Stimulated activated CD4-positive, alpha-beta T cell treated with anti-CD3 and anti-CD28 coated beads, Interleukin-4, amount 100 ng/mL, for 24 hours (primary cell): ENCODE results near the gene LPCAT1.
"Not testable (repeated sequence)": the region's sequence is repeated elsewhere in the genome, so short reads cannot be mapped to it uniquely, and the experiment has no call there.

Source experiments
- DNase-seq: peaks from one replicate; pipeline ENCODE4 v3.0.0-alpha.2; 2020

Gene LPCAT1

DNA sequence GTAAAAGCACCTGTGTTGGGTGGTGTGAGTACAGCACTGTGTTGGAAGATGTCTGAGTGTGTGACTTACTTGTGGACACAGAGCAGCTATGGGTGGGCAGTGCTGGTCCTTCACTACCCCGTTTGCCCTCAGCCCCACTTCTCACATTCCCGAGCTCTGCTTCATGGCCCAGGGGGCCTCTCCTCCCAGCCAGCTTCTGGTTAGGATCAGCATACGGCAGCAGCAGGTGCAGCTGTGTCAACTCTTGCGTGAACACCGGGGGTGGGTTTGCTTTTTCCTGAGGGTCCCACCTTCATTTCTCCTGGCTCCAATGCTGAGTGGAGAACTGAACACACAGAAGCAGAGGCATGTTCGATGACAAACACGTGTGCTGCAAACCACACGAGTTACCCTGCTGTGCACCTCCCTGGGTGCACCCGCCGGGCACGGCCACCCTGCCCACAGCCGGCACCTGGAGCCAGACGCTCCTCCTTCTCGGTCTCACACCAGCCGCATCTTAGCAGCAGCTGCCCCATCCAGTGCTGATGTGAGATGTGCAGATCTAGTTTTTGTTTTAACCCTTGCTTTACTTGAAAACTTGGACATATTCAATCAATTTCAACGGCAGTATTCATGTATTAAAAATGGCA lies 63.6 kb downstream of the LPCAT1 start:
- no peak for DNase-seq

DNA sequence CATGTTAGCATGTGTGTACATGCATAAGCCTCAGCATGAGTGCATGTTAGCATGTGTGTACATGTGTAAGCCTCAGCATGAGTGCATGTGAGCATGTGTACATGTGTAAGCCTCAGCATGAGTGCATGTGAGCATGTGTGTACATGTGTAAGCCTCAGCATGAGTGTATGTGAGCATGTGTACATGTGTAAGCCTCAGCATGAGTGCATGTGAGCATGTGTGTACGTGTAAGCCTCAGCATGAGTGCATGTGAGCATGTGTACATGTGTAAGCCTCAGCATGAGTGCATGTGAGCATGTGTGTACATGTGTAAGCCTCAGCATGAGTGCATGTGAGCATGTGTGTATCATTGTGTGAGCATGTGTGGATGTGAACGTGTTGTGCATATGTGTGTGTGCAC lies 64.3 kb downstream of the LPCAT1 start:
- DNase-seq, result not testable (repeated sequence)

- not testable (repeated sequence) for DNase-seq
Measured at GRCh38 chr5:1456110-1456881, 67.5 kb downstream of the LPCAT1 start.

GRCh38 chr5:1453613-1454012 lies 70.1 kb downstream of the LPCAT1 start:
- no peak for DNase-seq

- no peak for DNase-seq
Measured at GRCh38 chr5:1449081-1449630, 74.6 kb downstream of the LPCAT1 start.

DNA sequence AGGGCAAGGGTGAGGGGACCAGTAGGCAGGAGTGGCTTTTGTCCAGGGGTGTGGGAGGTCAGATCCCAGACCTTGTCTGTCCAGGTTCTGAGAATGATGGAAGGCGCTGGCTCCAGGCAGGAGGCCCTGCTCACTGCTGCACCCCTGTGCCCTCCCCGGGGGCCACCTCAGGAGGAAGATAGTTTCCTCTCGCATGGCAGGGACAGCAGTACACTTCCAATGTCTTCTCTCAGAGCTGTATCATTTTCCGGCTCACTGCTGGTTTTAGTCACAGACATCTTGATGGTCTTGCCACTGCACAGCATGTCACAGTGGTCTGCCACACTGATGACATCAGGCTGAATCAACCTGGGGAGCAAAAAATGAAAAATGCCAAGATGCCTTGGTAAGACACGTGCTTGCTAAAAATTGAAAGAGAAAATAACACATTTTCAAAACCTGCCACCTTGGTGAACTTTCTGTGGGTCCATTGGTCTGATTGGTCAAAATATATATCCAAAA lies 75.2 kb downstream of the LPCAT1 start:
- DNase-seq, result no peak

DNA sequence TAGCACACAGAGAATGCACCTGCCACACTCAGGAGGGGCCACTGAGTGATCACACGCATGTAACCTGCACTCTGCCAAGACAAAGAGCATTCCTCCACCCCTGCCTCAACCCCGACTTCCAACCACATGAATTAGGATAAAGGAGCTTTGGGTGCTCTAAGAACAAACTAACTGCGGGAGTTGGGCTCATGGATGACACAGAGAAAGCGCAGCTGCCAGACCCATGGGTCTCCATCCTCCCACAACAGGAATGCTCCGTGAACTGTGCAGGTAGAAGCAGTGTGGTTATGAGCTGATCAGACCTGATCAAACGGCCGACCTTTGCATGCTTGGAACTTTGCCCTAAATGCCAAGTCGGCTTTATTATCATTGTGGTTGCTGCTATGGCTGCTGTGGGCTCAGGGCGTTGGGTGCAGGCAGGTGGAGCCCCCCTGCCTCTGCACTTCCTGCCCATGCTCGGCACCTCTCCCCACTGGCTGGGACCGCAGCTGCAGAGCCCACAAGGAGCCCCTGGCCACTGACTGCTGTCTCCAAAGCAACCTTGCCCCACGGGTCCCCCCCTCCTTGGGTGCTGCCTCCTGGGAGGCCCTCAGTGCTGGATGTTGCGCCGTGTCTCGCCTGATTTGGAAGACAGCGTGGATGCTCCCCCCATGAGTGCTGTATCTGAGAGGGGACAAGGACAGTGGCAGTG lies 75.9 kb downstream of the LPCAT1 start:
- no peak for DNase-seq

DNA sequence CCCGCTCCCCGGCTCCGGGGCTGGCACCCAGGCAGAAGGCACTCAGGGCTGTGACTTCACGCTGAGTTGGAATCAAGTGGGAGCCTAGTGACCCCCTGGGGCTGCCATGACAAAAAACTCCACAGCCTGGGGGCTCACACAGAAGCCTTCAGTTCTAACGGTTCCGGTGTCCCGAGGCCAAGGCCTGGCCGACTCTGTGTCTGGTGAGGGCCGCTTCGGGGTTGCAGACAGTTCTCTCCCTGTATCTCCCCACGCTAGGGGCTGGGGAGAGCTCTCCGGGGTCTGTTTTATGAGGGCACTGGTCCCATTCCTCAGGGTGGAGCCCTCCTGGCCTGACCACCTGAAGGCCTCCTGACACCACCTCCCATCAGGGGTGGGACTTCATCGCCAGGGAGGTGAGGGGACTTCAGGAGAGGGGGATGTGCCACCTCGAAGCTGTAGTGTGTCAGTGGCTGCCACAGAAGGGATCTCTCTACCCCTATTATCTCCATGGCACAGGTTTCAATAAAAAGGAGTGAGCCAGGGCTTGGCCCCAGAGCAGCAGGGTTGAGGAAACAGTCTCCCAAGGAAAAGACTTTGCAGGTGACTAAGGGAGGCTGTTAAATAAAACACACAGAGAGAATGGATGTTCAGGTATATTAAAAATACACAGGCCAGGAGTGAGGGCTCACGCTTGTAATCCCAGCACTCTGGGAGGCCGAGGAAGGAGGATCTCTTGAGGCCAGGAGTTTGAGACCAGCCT lies 77.0 kb downstream of the LPCAT1 start:
- DNase-seq, result no peak

DNA sequence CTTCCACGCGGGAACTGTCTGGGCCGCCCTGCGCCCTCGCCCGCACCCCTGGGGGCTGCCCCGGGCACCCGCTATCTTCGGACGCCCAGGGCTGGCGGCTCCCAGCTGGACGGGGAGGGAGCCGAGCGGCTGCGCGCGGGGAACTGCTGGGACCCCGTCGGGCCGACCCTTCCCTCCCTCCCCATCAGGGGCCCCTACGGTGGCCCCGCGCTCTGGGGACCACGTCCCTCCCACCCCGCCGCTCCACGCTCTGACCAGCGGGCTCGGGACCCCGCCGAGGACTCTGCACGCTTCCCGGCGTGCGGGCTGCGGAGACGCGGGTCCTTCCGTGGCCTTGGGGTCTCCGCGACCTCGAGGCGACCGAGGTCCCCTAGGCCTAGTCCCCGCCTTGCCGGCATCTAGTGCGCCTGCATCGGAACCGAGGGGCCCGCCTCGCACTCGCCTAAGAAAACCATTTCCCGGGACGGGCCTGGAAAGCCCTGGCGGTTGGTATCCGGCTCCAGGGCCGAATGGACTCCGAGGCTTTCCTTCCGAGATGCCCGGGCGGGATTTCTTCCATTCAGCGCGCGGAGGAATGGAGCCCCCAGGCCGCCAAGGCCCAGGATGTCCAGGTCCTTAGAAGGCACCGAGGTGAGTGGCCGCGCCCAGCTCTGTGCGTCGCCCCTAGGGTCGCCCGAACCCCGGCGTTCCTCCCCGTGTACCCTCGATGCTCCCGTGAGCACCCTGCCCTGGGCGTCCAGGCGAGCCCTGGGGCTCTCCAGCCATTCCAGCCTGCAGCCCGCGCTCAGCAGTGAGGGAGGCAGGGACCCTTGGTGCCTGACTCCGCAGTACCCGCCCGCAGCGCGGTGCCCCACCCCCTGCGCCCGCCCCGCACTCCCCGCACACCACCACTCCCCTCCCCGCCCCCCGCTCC lies 77.8 kb downstream of the LPCAT1 start:
- DNase-seq, result no peak

DNA sequence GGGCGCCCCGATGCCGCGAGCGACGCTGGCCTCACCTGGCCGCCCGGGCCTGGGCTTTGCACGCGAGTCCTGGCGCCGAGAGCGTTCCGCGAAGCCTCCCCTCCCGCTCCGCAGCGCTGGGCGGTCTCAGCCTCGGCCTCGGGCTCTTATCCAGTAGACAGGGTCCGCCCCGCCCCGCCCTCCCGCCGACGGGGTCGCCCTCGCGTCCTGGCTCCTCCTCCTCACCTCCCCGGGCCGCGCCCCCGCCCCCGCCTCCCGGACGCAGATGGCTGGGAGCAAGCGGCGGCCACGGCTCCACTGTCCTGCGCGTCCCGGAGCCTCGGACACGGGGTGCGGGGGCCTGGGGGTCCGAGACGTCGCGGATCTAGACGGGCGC lies 78.5 kb downstream of the LPCAT1 start, which contains the start of gene SLC6A3:
TSS of gene SLC6A3 (minus strand) at position 128 of the 376 bp plus-strand sequence. CDS start 2,243 bp downstream, outside the sequence.
- peak; percentile 9 for DNase-seq

DNA sequence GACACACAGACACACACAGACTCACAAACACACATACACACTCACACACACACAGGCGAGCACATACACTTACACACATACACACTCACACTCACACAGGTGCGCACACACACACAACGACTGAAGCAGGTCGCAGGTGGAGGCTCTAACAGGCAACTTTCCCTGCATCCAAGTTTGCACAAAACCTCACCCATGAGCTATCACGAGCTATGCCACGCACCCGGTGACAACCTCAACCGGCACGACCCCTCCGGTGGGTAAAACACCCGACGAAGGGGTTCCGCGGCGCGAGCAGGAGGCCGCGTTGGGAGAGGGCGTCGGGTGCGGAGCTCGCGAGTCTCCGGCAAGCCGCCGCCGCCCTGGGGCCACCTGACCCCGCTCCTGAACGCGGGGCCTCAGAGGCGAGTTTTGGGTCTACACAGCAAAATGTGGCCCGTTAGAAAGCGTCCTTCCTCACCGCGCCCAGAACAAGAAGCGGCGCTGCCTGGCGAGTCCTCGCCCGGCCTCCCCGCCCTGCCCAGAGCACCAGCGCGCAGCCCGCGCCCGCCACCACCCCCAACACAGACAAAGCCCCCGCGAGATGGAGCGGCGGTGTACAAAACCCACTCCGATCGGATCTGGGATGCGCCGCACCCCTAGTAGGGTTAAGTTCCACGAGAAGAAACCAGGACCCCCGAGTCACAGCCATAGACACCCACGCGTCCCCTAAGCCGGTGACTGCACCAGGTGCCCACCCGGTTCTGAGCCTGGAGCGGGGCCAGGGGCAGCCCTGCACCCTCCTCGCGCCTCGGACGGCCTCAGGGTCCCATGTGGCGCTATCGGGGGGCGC lies 79.2 kb downstream of the LPCAT1 start:
- DNase-seq, result no peak

GRCh38 chr5:1443991-1444360 lies 79.8 kb downstream of the LPCAT1 start:
- no peak for DNase-seq

GRCh38 chr5:1443171-1443570 lies 80.6 kb downstream of the LPCAT1 start:
- DNase-seq, result no peak

DNA sequence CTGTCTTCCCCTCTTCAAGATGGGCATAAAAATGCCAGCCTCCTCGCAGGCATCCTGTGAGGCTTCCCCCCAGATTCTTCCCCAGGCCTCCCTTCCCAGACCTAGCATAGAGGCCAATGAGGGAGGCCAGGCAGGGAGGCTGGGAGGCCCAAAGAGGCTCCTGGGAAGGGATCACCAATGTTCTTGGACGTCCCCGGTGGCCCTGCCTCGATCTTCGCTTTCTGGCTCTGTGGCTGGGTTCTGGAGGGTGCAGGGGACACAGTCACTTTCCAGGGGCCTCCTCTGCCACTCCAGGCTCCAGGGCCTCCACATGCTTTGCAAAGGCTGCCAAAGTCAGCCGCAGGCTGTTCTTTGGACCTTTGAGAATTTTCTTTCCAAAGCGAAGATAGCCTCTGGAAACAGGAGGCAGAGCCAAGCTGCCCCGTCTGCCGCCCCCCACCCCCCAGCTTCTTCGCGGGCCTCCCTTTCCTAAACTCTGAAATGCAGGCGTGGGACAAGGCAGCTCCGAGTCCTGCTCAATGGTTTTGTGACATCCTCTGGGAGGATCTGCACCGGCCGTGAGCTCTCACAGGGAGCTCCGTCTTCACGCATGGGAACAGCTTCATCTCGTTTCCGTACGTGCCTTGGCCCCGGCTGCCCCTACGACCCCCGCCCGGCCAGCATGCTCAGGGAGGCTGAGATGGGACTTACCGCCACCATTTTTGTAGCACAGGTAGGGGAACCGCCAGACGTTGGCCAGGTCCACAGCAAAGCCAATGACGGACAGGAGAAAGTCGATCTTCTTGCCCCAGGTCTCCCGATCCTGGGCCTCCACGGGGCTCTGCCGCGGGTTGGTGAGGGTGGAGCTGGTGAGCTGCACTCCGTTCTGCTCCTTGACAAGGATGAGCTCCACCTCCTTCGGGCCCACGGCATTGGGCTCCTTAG lies 81.3 kb downstream of the LPCAT1 start:
- no peak for DNase-seq

GRCh38 chr5:1441166-1441865 lies 82.4 kb downstream of the LPCAT1 start:
- DNase-seq, result no peak

DNA sequence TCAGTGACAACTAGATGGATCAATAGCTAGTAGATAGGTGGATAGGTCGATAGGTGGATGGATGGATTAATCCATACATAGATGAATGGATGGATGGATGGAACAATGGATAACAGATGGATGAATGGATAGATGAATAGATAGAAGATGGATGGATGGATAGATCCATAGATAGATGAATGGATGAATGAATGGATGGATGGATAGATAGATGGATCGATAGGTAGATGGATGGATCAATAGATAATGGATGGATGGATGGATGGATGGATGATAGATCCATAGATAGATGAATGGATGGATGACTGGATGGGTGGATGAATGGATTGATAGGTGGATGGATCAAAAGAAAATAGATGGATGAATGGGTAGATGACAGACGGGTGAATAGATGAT lies 83.7 kb downstream of the LPCAT1 start:
- DNase-seq, result no peak

GRCh38 chr5:1439388-1440097 lies 84.2 kb downstream of the LPCAT1 start:
- no peak for DNase-seq

- DNase-seq, result no peak
Measured at GRCh38 chr5:1438871-1439270, 84.9 kb downstream of the LPCAT1 start.
